SK-MEL-5 (cell line): Measurements from ENCODE around the gene TRIM58. TPM values are rescaled to one million over a fixed set of nuclear protein-coding genes. Genes with fewer than 3 reads are reported as not detected.

Experiments used
- total RNA-seq: library from RNA; depleted of rRNA; stranded (reverse); fragments of >200 nt; shearing (Covaris generic); gene quantifications from 2 replicates; pipeline ENCODE4 v1.2.3, GENCODE V29; 2014; rRNA removed

The TRIM58 gene
- total RNA-seq, 1 experiment from 2014 or later: 0.16 TPM

Other genes with a start within 250 kb of the TRIM58 start
- not detected in 2 replicates for gene OR13G1, start 177.4 kb upstream of the TRIM58 start, total RNA-seq
- not detected in 2 replicates for gene OR6F1, start 140.5 kb upstream of the TRIM58 start, total RNA-seq
- not detected in 2 replicates for gene OR14K1, start 118.6 kb upstream of the TRIM58 start, total RNA-seq
- gene OR14A2, start 109.0 kb upstream of the TRIM58 start, total RNA-seq: not detected in 2 replicates
- not detected in 2 replicates for gene OR1C1, start 96.6 kb upstream of the TRIM58 start, total RNA-seq
- not detected in 2 replicates for gene OR14A16, start 33.1 kb upstream of the TRIM58 start, total RNA-seq
- not detected in 2 replicates for gene OR11L1, start 15.3 kb upstream of the TRIM58 start, total RNA-seq
- gene OR2W3, start 38.4 kb downstream of the TRIM58 start, total RNA-seq: not detected in 2 replicates
- gene OR2T8, start 63.1 kb downstream of the TRIM58 start, total RNA-seq: not detected in 2 replicates
- not detected in 2 replicates for gene OR2AJ1, start 67.7 kb downstream of the TRIM58 start, total RNA-seq
- not detected in 2 replicates for gene OR2L8, start 91.7 kb downstream of the TRIM58 start, total RNA-seq
- gene OR2AK2, start 108.0 kb downstream of the TRIM58 start, total RNA-seq: not detected in 2 replicates
- gene OR2L5, start 156.5 kb downstream of the TRIM58 start, total RNA-seq: not detected in 2 replicates
- not detected in 2 replicates for gene OR2L2, start 172.9 kb downstream of the TRIM58 start, total RNA-seq
- not detected in 2 replicates for gene OR2L3, start 189.6 kb downstream of the TRIM58 start, total RNA-seq
- gene OR2L13, start 238.0 kb downstream of the TRIM58 start, total RNA-seq: not detected in 2 replicates